Measurements from ENCODE around the gene NPAS3.

NPAS3 gene

DNA sequence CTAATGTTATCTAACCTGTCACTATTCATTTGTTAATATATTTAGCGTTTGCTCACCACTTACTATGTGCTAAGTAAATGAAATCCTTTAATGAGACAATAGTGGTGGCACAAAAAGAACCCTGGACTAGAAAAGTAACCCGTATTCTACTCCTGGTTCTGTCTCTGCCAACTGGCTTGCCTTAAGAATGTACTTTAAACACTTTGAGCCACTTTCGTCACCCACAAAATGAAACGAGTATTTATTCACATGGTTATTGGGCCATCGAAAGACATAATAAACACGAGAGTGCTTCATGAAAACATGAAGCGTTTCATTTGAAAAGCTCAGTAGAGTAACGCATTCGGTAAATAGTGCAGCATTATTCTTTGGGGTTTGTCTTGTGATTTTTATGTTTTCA is 757.5 kb downstream of the NPAS3 start:
- Histone ChIP-seq H3K27ac (ENCODE audit: low read depth, low read length) (no peak overlapping the region), H3K4me3 (ENCODE audit: low read depth, low read length) (no peak overlapping the region), H3K27me3 (ENCODE audit: control insufficient read depth, insufficient read depth, low read length) (no peaks in the 10 kb centered on the region), H3K36me3 (ENCODE audit: control insufficient read depth, insufficient read depth, low read length) (no peaks in the 10 kb centered on the region), H3K9me3 (ENCODE audit: control insufficient read depth, insufficient read depth, low read depth, low read length) (no peaks in the 10 kb centered on the region), H3K4me1 (ENCODE audit: control insufficient read depth, insufficient read depth, low read length) (no peaks in the 10 kb centered on the region), H3K9ac (ENCODE audit: low read length) (no peak overlapping the region)

DNA sequence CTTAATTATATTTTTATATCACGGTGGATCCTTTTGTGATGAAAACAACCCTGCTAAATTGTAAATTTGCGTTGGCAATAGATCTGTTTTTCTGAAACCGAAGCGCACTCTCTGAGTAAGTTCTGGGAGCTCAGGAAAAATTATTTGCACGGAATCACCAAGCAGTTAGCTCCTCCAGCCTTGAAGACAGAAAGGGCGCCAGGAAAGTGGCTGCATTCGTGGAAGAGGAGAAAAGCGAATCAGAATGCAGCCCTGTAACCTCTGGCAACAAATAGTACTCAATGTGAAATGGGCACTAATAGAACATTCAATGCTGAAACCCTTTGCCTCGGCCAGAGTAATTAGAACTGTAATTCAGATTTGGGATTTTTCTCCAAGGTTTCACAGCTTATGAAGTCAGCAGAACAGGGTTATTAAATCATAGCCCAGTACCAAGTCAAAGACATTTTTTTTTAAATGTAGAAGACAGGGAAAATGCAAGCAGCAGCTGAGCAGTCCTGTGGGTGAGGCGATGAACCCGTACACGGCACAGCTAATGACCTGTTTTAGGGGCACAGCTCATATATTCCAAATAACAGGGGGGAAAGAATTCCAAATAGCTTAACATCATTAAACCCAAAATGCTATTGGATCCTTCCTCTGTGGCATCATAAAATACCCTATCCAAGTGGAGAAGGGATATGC is 760.8 kb downstream of the NPAS3 start:
- H3K9me3 ChIP-seq (ENCODE audit: control insufficient read depth, insufficient read depth, low read depth, low read length): no peaks in the 10 kb centered on the region
- no peak overlapping the region for H3K27ac ChIP-seq (ENCODE audit: low read depth, low read length)
- no peaks in the 10 kb centered on the region for H3K36me3 ChIP-seq (ENCODE audit: control insufficient read depth, insufficient read depth, low read length)
- H3K27me3 ChIP-seq (ENCODE audit: control insufficient read depth, insufficient read depth, low read length): no peaks in the 10 kb centered on the region
- no peak overlapping the region for H3K4me3 ChIP-seq (ENCODE audit: low read depth, low read length)
- no peak overlapping the region for H3K9ac ChIP-seq (ENCODE audit: low read length)
- H3K4me1 ChIP-seq (ENCODE audit: control insufficient read depth, insufficient read depth, low read length): no peaks in the 10 kb centered on the region

DNA sequence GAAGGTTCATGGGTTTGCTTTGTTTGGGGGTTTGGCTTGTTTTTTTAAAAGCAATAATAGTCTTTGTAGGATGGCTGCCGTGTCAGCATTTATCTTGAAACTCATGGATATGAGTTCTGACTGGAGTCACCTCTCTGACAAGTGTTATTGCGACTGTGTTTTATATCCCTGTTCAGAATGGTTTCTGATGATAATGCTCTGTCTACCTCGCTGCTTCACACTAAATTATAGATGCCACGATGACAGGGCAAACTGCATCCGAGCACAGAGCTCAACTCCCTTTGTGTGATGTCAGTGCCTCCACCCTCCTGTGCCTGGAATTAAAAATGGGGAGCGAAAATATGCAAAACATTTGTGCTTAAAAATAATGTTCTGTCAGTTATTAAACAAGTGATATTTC is 761.4 kb downstream of the NPAS3 start:
- no peak overlapping the region for H3K9ac ChIP-seq (ENCODE audit: low read length)
- no peaks in the 10 kb centered on the region for H3K4me1 ChIP-seq (ENCODE audit: control insufficient read depth, insufficient read depth, low read length)
- H3K36me3 ChIP-seq (ENCODE audit: control insufficient read depth, insufficient read depth, low read length): no peaks in the 10 kb centered on the region
- no peak overlapping the region for H3K27ac ChIP-seq (ENCODE audit: low read depth, low read length)
- no peak overlapping the region for H3K4me3 ChIP-seq (ENCODE audit: low read depth, low read length)
- no peaks in the 10 kb centered on the region for H3K27me3 ChIP-seq (ENCODE audit: control insufficient read depth, insufficient read depth, low read length)
- no peaks in the 10 kb centered on the region for H3K9me3 ChIP-seq (ENCODE audit: control insufficient read depth, insufficient read depth, low read depth, low read length)

GRCh38 chr14:33702293-33702692 is 763.6 kb downstream of the NPAS3 start:
- Histone ChIP-seq H3K9me3 (ENCODE audit: control insufficient read depth, insufficient read depth, low read depth, low read length) (no peaks in the 10 kb centered on the region), H3K4me1 (ENCODE audit: control insufficient read depth, insufficient read depth, low read length) (no peaks in the 10 kb centered on the region), H3K4me3 (ENCODE audit: low read depth, low read length) (no peak overlapping the region), H3K27me3 (ENCODE audit: control insufficient read depth, insufficient read depth, low read length) (no peaks in the 10 kb centered on the region), H3K27ac (ENCODE audit: low read depth, low read length) (no peak overlapping the region), H3K9ac (ENCODE audit: low read length) (no peak overlapping the region), H3K36me3 (ENCODE audit: control insufficient read depth, insufficient read depth, low read length) (no peaks in the 10 kb centered on the region)

DNA sequence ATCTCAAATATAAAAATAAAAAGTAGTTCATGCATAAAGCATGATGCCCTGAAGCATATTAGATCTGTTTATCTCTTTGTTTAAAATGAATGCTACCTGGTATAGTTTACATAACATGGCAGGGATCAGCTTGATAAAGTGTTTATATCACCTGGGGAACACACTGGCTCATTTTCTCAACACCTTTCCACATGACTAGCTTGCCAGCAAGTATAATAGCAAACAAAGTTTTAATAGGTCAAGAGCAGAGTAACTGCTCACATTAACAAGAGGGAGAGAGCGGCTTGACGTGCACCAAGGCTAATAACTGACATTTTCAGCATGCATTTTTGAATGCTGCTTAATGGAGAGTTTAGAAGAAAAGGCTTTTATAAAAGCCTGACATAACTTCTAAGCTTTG is 765.8 kb downstream of the NPAS3 start:
- H3K27me3 ChIP-seq (ENCODE audit: control insufficient read depth, insufficient read depth, low read length): no peaks in the 10 kb centered on the region
- no peak overlapping the region for H3K9ac ChIP-seq (ENCODE audit: low read length)
- H3K36me3 ChIP-seq (ENCODE audit: control insufficient read depth, insufficient read depth, low read length): no peaks in the 10 kb centered on the region
- no peak overlapping the region for H3K27ac ChIP-seq (ENCODE audit: low read depth, low read length)
- no peaks in the 10 kb centered on the region for H3K9me3 ChIP-seq (ENCODE audit: control insufficient read depth, insufficient read depth, low read depth, low read length)
- no peak overlapping the region for H3K4me3 ChIP-seq (ENCODE audit: low read depth, low read length)
- H3K4me1 ChIP-seq (ENCODE audit: control insufficient read depth, insufficient read depth, low read length): no peaks in the 10 kb centered on the region

DNA sequence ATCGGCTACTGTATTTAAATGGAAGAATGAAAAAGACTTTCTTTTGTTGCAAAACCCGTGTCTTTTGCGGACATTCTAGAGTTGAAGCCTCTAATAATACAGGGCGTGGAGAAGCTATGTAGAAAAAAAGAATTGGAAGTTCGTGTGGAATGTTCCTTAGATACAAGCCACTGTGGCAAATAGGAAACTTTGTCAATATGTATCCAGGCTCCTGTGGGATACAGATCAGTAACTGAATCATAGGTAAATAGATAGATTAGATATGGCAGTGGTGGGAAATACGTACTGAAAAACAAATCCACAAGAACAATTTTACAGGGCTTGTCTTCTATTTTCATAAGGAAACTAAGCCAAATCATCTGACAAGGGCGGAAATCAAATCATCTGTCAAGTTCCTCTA is 766.8 kb downstream of the NPAS3 start:
- Histone ChIP-seq H3K4me3 (ENCODE audit: low read depth, low read length) (no peak overlapping the region), H3K9ac (ENCODE audit: low read length) (no peak overlapping the region), H3K27ac (ENCODE audit: low read depth, low read length) (no peak overlapping the region), H3K27me3 (ENCODE audit: control insufficient read depth, insufficient read depth, low read length) (no peaks in the 10 kb centered on the region), H3K9me3 (ENCODE audit: control insufficient read depth, insufficient read depth, low read depth, low read length) (no peaks in the 10 kb centered on the region), H3K36me3 (ENCODE audit: control insufficient read depth, insufficient read depth, low read length) (no peaks in the 10 kb centered on the region), H3K4me1 (ENCODE audit: control insufficient read depth, insufficient read depth, low read length) (no peaks in the 10 kb centered on the region)

DNA sequence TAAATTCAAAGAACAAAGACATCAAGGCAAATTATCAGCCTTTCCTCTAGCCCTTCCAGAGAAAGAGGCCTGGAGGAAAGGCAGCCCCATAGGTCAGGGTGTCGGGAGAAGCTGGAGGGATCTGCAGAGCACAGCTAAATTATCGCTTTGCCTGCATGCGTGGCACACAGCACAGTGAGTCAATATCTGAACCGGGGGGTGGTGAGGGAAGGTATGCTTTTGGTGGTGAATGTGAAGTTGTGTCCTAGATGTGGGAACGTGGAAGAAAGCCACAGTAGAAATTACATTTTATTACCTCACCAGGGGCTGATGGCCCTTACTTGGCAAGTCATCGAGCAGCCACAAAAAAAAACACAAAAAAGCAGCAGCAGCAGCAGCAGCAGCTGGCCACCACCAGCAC is 769.0 kb downstream of the NPAS3 start:
- H3K9ac ChIP-seq (ENCODE audit: low read length): no peak overlapping the region
- no peaks in the 10 kb centered on the region for H3K27me3 ChIP-seq (ENCODE audit: control insufficient read depth, insufficient read depth, low read length)
- peaks cover 10% of the 10 kb centered on the region for H3K4me1 ChIP-seq (ENCODE audit: control insufficient read depth, insufficient read depth, low read length)
- no peaks in the 10 kb centered on the region for H3K9me3 ChIP-seq (ENCODE audit: control insufficient read depth, insufficient read depth, low read depth, low read length)
- H3K4me3 ChIP-seq (ENCODE audit: low read depth, low read length): no peak overlapping the region
- no peaks in the 10 kb centered on the region for H3K36me3 ChIP-seq (ENCODE audit: control insufficient read depth, insufficient read depth, low read length)
- no peak overlapping the region for H3K27ac ChIP-seq (ENCODE audit: low read depth, low read length)

DNA sequence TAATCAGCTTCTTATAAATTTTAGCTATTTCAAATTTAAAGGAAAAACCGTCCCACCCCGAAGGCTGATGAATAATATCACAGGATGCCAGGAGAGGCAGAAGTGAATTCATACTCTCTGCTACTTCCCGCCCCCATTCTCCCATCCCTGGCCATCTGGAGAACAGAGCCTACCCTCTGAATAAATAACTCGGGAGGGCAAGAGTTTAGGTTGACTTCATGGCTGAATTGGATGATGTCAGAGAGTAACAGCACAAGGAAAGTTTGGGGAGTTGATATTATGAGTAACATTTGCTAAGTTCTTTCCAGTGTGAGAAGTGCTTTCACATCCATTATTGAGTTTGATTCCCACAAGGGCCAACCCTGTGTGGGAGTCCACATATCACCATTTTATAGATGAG is 770.6 kb downstream of the NPAS3 start:
- no peak overlapping the region for H3K9ac ChIP-seq (ENCODE audit: low read length)
- peaks cover 10% of the 10 kb centered on the region for H3K4me1 ChIP-seq (ENCODE audit: control insufficient read depth, insufficient read depth, low read length)
- no peak overlapping the region for H3K4me3 ChIP-seq (ENCODE audit: low read depth, low read length)
- H3K36me3 ChIP-seq (ENCODE audit: control insufficient read depth, insufficient read depth, low read length): no peaks in the 10 kb centered on the region
- H3K27ac ChIP-seq (ENCODE audit: low read depth, low read length): no peak overlapping the region
- H3K27me3 ChIP-seq (ENCODE audit: control insufficient read depth, insufficient read depth, low read length): no peaks in the 10 kb centered on the region
- no peaks in the 10 kb centered on the region for H3K9me3 ChIP-seq (ENCODE audit: control insufficient read depth, insufficient read depth, low read depth, low read length)

GRCh38 chr14:33709711-33710110 is 771.0 kb downstream of the NPAS3 start:
- H3K27ac ChIP-seq (ENCODE audit: low read depth, low read length): no peak overlapping the region

GRCh38 chr14:33710273-33710672 is 771.6 kb downstream of the NPAS3 start:
- no peaks in the 10 kb centered on the region for H3K9me3 ChIP-seq (ENCODE audit: control insufficient read depth, insufficient read depth, low read depth, low read length)
- no peak overlapping the region for H3K27ac ChIP-seq (ENCODE audit: low read depth, low read length)
- H3K9ac ChIP-seq (ENCODE audit: low read length): no peak overlapping the region
- no peaks in the 10 kb centered on the region for H3K36me3 ChIP-seq (ENCODE audit: control insufficient read depth, insufficient read depth, low read length)
- no peak overlapping the region for H3K4me3 ChIP-seq (ENCODE audit: low read depth, low read length)
- peaks cover 10% of the 10 kb centered on the region for H3K4me1 ChIP-seq (ENCODE audit: control insufficient read depth, insufficient read depth, low read length)
- H3K27me3 ChIP-seq (ENCODE audit: control insufficient read depth, insufficient read depth, low read length): no peaks in the 10 kb centered on the region

More at GRCh38 chr14:33709711-33710110, 771.0 kb downstream of the NPAS3 start:
- no peak overlapping the region for H3K9ac ChIP-seq (ENCODE audit: low read length)
- H3K27me3 ChIP-seq (ENCODE audit: control insufficient read depth, insufficient read depth, low read length): no peaks in the 10 kb centered on the region
- H3K4me3 ChIP-seq (ENCODE audit: low read depth, low read length): no peak overlapping the region
- peaks cover 10% of the 10 kb centered on the region for H3K4me1 ChIP-seq (ENCODE audit: control insufficient read depth, insufficient read depth, low read length)
- no peaks in the 10 kb centered on the region for H3K9me3 ChIP-seq (ENCODE audit: control insufficient read depth, insufficient read depth, low read depth, low read length)
- no peaks in the 10 kb centered on the region for H3K36me3 ChIP-seq (ENCODE audit: control insufficient read depth, insufficient read depth, low read length)

DNA sequence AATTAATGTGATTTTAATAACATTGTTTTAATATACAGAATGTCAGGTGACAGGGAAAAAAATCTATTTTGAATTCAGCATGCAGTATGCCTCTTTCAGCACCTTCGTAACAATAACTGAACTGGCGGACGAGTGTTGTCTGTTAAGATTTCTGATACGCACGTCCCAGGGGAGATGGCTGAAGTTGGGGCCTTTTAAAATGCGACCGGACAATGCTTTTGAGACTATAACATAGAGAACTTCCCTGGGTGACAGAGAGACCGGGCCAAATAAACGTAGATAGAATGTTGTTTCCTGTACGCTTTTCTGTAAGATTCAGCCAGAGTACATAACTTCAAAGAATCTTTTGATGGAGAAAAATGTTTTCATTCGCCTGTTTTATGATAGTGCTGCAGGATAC is 772.5 kb downstream of the NPAS3 start:
- Histone ChIP-seq H3K27me3 (ENCODE audit: control insufficient read depth, insufficient read depth, low read length) (no peaks in the 10 kb centered on the region), H3K36me3 (ENCODE audit: control insufficient read depth, insufficient read depth, low read length) (no peaks in the 10 kb centered on the region), H3K4me3 (ENCODE audit: low read depth, low read length) (no peak overlapping the region), H3K9me3 (ENCODE audit: control insufficient read depth, insufficient read depth, low read depth, low read length) (no peaks in the 10 kb centered on the region), H3K4me1 (ENCODE audit: control insufficient read depth, insufficient read depth, low read length) (peaks cover 10% of the 10 kb centered on the region), H3K27ac (ENCODE audit: low read depth, low read length) (no peak overlapping the region), H3K9ac (ENCODE audit: low read length) (no peak overlapping the region)

DNA sequence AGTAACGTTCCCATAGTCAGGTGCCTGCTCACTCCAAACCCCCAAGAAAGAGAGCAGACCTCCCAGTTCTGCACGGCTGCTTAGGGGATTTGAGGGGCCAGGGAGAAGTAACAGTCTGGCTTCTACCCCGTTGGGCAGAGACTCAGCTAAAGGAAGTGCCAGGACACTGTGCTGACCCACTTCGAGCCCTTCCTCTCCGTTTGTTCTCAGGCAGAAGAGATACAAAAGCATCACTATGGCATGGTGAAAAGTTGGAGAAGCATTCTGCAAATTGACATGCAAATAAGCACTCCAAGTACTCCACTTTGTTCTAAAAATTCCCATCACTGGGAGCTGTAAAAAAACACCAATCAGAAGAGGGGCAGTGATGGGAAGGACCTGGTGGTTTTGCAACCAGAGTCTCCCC is 773.1 kb downstream of the NPAS3 start:
- no peak overlapping the region for H3K4me3 ChIP-seq (ENCODE audit: low read depth, low read length)
- H3K4me1 ChIP-seq (ENCODE audit: control insufficient read depth, insufficient read depth, low read length): peaks cover 10% of the 10 kb centered on the region
- H3K9me3 ChIP-seq (ENCODE audit: control insufficient read depth, insufficient read depth, low read depth, low read length): no peaks in the 10 kb centered on the region
- no peaks in the 10 kb centered on the region for H3K27me3 ChIP-seq (ENCODE audit: control insufficient read depth, insufficient read depth, low read length)
- H3K9ac ChIP-seq (ENCODE audit: low read length): no peak overlapping the region
- no peaks in the 10 kb centered on the region for H3K36me3 ChIP-seq (ENCODE audit: control insufficient read depth, insufficient read depth, low read length)
- H3K27ac ChIP-seq (ENCODE audit: low read depth, low read length): no peak overlapping the region

Measured in HUES6 (cell line).